Stimulated activated CD8-positive, alpha-beta memory T cell treated with anti-CD3 and anti-CD28 coated beads, Interleukin-7, amount 100 ng/mL, for 48 hours (primary cell): ENCODE results near the gene TMEM163.
"Not testable (repeated sequence)": the region's sequence is repeated elsewhere in the genome, so short reads cannot be mapped to it uniquely, and the experiment has no call there.

Experiments used
- DNase-seq, 2 donors: peaks; one replicate each; pipeline ENCODE4 v3.0.0-alpha.2; 2020; ENCODE audit warnings: low read depth in 1 of 2; ENCODE audit errors: extremely low read depth in 1 of 2

Gene TMEM163

DNA sequence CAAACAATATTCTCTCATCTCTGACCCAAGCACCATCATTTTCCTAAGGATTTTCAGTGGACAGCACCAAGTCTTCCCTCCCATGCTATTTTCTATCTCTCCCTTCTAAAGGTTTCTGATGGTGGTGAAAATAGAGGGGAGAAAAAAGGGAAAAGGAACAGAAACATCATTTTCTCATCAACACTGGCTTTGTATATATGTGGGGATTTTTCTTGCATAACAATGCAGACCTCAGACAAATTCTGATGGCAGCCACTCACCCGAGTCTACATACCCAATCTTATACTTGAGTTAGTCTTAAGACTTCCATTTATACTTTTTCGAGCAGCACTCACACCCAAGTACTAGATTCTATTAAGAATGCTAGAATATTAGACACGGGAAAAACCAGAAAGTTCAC, 95.8 kb downstream of the TMEM163 start:
- no peak for DNase-seq

DNA sequence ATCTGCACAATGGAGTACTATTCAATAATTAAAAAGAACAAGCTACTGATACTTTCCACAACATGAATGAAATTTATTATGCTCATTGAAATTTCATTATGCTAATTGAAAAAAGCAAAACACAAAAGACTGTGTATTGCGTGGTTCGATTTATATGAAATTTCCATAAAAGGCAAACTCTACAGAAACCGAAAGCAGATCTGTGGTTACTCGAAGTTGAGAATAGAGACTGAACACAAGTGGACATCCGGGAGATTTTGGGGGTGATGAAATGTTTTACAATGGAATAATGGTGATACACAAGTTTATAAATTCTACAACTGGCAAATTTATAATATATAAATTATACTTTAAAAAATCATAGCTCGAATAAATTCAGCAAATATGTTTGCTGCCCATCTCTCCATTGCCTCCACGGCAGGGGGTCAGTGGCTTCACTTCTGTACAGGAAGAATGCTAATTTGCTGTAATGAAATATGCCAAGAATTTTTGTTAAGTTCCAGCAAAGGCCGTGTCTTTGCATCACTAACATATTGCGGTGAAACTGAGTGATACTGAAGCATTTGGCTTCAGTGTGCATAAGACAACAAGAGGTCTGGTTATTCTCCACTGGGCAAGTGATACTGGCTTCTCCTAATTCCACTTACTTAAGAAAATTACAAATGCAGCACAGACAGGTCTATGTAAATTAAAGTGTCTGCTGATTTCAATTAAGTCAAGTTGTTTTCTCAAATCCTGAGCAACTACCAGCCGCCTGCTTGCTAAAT, 96.7 kb downstream of the TMEM163 start:
- no peak for DNase-seq

DNA sequence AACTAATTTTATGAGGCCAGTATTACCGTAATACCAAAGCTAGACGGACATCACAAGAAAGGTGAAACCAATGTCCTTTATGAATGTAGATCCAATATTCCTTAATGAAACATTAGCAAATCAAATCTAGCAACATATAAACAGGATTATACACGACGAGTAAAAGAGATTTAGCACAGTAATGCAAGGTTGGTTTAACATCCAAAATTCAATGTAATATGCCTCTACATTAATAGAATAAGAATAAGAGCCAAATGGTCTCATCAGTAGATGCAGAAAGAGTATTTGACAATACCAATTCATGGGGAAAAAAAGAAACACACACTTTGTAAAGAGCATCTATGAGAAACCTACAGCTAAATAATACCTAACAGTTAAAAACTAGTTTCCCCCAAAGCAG, 99.5 kb downstream of the TMEM163 start:
- DNase-seq = no peak

DNA sequence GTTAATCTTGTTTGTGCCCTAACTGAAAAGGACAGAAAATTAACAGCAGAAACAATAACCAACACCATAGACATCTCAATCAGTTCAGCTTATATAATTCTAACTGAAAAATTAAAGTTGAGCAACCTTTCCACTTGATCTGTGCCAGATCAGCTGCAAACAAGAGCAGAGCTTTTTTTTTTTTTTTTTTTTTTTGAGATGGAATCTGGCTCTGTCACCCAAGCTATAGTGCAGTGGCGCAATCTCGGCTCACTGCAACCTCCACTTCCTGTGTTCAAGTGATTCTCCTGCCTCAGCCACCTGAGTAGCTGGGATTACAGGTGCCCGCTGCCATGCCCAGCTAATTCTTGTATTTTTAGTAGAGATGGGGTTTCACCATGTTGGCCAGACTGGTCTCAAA, 103.3 kb downstream of the TMEM163 start:
- DNase-seq = not testable (repeated sequence)

DNA sequence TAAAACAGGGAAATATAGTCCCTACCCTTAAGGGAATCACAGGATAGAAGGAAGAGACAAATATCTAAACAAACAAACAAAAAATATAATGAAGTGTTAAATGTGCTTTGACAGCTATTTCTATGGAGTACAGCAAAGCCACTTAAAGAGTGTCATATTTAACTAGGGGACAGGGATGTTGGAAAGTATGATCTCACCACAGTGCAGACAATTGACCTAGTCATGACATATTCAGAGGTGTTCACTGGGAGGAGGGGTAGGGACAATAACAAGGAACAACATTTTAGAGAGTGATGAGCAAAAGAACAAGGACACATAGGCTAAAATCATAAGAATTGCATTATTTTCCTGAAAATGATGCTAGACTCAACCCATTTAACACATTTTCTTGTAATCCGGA, 107.5 kb downstream of the TMEM163 start:
- DNase-seq = no peak

DNA sequence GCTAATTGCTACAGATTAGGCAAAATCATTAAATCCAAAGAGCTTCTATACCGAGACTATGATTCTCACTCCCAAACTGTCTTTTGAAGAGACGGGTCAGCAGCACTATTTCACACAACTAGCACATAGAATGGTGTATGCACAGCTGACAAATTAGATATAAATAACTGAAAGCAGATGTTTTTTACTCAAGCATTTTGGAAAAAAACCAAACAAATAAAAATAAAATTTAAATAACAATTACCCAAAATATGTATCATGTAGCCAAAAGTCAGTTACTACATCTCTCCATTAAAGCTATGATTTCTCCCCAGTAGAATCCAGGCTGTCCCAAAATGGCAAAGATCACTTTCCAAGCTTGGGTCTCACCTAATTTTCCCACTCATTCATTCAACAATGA, 107.9 kb downstream of the TMEM163 start:
- DNase-seq = no peak

DNA sequence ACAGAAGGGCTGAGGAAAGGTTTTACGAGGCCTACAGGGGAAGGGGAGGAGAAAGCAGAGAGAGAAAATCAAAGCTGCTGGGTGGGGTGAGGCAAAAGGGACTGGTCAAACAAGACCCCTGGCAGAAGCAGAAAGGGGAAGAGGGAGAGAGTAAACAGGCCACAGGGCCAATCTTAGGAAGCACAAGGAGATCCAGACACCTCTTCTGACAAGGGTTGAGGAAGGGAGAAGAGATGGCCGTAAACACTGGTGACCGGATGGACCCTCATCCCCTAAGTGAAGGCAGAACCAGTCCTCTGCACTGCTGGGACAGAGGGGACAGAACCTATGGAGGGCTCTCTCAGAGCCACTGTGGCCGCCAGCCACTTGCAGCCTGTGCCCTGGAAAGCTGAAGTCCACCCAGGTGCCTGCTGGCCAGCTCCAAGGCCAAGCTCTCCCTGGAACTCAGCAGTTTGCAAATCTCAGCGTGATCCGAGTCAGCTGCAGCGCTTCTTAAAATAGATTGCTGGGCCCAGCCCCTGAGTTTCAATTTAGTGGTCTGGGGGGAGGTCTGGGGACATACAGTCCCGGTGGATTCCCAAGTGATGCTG, 108.8 kb downstream of the TMEM163 start:
- DNase-seq = no peak

DNA sequence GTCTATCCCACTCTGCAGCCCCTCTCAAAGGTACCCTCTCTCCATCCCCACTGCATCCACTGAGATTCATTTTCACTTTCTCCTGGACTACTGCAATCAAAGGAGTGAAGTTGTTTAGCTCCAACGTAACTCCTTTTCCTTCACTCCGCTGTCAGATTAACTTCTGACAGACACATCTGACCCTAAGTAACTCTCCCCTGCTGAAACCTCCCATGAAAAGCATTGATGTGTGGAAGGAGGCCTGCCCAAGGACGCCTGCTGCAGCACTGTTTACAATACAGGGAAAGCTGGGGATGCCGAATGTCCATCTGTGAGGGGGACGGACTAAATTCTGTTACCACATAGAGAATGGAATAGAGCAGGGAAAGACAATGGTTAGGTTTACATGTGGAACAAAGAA, 114.8 kb downstream of the TMEM163 start:
- DNase-seq = no peak

DNA sequence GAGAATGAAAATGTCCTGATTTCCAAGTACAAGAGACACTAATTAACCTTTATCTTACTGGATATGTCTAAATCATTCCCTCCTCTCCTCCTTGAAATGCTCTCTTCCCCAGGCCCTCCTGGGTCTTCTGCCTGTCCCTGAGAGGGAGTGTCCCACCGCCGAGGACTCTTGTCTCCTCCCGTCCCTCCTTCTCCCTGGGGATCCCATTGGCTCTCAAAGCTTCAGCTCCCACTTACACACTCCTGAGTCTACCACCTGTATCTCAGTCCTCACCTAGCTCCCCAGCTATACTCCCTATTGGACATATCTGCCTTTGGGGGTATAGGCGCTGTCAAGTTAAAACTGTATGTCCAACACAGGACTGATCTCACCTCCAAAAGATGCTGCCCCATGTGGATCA, 116.1 kb downstream of the TMEM163 start:
- DNase-seq = no peak

DNA sequence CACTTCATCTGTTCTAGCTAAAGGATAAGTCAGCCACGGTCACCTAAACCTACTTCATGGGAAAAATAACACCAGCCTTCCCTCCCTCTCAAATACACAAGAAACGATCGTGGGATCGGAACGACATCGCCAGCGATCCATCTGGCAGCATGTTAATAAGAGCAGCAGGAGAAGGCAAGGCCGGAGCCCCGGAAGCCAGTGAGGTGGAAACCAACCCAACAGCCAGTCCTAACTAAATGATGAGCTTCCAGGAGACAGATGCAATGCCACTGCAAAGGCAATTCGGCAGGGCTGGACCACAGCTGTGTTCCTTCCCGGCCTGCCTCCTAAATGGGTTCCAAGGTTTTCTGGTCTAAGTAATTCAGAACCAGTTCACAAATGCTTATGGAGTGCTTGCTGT, 117.5 kb downstream of the TMEM163 start:
- DNase-seq = no peak

DNA sequence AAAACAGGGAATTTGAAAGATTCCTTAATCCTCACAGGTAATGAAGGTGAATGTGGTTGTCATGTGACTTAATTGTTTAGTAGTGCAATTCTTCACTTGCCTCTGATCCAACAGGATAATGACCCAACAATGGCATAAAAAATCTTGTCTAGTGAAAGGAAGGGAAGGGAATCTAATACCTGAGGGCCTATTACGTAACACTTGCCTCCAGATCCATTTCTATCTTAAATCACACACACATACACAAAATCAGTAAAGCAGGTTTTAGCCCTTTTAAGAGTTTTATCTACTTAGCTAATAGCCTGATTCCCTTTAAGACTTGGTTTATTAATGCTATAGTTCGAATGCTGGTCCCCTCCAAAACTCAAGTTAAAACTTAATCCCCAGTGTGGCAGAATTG, 118.6 kb downstream of the TMEM163 start:
- DNase-seq = no peak

DNA sequence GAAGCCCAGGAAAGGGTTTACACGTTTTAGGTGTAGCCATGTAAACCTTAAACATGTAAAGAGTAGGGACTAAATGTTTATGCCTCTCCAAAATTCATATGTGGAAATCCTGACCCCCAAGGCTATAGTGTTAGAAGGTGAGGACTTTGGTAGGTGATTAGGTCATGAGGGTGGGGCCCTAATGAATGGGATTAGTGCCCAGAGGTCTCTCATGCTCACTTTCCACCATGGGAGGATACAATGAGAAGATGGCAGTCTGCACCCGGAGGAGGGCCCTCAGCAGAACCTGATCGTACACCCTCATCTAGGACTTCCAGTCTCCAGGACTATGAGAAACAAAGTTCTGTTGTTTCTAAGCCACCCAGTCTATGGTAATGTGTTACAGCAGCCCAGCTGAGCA, 119.6 kb downstream of the TMEM163 start:
- DNase-seq = no peak

DNA sequence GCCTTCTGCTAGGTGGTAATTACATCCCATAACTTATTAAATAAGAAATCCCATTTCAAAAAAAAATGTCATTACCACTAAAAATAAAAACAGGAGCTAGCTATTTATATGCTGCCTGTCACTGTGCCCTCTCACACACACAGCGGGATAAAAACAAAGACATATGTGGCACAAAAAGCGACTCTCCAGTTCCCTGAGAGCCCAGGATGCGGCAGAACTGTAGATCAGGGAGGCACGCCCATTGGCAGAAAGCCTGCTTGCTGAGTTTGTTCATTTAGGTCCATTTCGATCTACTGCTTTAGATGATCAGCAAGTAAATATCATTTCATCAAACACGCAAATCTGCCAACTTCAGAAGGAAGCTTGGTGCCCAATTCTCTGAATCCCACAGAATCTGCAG, 124.4 kb downstream of the TMEM163 start:
- DNase-seq = no peak

DNA sequence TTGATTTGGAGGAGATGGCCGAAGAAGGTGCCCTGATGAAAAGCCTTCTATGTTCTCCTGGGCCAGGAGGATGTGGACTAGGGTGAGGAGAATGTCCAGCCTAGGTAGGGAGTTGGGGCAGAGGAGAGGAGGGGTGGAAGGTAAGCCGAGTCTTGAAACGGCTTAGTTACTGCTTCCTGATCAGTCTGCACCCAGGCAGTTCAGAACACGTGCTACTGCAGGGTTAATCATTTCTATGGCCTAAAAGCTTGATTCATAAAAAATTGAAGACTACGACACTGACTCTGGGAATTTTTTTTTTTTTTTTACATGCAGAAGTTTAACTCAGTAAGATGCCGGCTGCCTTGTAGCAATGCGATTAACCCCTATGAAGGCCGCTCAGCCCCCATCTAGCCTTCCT, 125.3 kb downstream of the TMEM163 start:
- DNase-seq = no peak

DNA sequence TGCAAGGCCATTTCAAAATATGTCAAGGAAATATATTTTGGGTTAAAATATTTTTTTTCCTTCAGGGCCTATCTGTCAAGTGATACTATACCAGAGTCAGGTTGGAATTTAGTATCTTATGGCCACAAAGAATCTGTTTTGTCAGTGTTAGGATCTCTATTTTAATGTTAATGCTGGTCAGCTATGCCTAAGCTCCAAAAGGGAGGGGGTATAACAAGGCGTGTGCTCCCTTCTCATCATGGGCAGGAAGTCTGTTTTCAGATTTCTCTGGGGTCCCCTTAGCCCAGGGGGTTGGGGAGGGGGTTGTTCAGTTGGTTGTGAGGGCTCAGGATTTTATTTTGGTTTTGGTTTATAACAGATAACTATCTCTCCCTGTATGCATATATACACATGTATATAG, 126.4 kb downstream of the TMEM163 start:
- DNase-seq = no peak

DNA sequence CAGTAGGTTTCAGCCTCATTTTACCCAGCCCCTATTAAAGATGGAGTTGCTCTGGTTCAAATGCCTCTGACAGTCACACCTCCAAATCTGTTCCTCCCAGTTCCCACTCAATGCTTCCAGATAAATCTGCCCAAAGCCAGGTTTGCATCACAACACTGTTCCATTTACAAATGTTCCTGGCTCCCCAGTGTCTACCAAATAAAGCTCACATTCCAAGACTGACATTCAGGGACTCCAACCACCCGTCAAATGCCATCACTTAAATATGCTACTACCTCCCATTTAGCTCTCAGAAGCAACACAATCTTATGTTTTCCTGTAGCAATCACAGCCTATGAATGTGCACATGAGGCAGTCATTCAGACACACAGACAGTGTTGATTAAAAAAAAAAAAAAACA, 127.3 kb downstream of the TMEM163 start:
- DNase-seq = no peak

DNA sequence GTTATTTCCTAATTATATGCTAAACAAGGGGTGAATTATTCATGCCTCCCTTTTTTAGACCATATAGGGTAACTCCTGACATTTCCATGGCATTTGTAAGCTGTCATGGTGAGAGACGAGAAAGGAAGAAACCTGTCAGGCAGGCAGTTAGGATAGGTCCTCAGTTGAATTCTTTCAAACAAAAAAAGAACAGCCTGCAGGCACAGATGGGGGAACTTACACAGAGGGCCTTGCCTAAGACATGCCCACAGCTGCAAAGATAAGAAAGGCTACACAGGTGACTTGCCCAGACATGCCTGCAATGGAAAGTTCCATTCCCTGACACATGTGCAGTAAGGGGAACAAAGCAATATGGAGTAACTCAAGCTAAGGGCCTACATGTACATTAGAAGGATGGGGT, 128.1 kb downstream of the TMEM163 start:
- DNase-seq = no peak

DNA sequence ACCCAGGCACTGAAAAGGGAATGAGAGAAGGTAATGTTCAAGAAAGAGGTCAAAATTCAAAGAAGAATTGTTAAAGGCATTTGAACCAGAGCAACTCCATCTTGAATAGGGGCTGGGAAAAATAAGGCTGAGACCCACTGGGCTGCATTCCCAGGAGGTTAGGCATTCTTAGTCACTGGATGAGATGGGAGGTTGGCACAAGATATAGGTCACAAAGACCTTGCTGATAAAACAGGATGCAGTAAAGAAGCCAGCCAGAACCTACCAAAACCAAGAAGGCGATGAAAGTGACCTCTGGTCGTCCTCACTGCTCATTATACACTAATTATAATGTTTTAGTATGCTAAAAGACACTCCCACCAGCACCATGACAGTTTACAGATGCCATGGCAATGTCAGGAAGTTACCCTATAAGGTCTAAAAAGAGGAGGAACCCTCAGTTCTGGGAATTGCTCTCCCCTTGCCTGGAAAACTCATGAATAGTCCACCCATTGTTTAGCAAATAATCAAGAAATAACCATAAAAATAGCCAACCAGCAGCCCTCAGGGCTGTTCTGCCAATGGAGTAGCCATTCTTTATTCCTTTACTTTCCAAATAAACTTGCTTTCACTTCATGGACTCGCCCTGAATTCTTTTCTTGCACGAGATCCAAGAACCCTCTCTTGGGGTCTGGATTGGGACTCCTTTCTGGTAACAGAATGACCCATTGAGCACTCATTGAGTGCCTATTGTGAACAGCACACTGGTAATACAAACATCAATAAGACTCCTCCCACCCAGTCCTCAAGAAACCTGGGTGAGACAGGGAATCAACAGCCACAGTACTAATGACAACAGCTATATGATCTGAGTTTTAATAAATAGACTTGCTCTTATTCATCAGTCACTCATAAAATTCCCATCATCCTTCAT, 129.4 kb downstream of the TMEM163 start:
- not testable (repeated sequence) for DNase-seq

DNA sequence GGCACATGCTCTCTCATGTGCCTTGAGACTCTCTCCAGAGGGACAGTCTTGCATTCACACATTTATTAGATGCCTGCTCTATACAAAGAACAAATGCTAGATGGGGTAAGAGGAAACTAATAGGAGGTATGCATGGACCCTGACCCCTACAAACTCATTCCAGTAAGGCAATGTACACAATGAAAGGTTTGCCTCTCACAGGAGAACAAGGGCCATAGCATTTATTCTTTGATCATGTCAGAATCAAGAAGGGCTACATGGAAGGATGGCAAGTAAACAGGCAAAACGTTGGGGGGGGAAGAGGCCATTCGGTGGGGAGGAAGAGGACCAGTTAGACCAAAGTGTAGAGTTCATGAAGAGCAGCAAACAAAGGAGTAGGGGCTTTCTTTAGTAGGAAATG, 130.2 kb downstream of the TMEM163 start:
- no peak for DNase-seq

DNA sequence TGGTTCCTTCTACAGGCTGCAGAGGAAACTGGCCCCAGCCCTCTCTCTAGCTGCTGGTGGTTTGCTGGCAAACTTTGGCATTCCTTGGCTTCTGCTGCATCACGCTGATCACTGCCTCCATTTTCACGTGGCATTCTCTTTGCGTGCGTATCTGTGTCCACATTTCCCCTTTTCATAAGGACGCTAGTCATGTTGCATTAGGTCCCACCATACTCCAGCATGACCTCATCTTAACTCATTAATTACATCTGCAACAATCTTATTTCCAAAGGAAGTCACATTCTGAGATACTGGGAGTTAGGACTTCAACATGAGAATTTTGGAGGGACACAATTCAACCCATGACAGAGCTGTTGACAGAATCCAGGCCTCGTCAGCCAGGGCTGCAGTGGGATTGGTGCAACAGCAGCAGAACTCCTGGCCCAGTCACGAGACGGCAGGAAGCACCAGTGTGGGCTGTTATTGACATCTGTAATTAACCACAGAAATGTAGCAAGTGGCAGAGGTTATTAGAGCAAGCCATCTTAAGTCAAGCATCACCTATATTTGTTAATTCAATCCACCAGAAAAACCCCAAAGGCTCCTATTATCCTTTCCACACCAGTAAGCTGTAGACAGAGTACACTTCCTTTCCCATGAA, 132.4 kb downstream of the TMEM163 start:
- DNase-seq = no peak

DNA sequence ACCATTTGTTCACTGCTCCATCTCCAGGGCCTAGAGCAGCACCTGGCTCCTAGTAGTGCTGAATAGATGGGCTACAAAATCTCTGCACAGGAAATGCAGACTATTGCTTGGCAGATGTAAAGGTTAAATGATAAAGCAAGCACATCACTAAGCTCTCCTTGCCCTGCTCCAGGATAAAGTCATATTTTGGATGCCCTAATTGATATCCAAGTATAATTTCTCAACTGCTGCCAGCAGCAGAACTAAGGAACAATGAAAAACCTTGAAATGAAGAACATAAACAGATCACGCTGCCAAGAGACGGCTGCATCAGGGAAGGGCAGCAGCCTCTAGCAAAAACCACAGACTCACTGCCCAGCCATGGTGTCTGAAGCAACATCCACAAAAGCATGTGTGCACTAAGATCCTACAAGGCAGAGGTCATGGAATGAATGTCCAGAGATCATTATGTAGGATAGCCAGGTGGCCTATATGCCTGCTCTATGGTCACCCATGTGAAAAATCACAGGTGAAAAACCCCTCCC, 134.7 kb downstream of the TMEM163 start:
- no peak for DNase-seq
